Uterus (tissue), 2 donors: ENCODE measurements around the gene PARD3.

ENCODE experiments used
- POLR2A ChIP-seq, 2 donors: fragments of 450-650 bp; IDR thresholded peaks; one replicate each; pipeline ENCODE4 v1.6.1; 2016; ENCODE audit warnings: antibody characterized with exemption in 2 of 2, mild to moderate bottlenecking in 1 of 2, moderate library complexity in 1 of 2
- TF ChIP-seq, protein P1 (sequence below), 4 experiments: fragments of 200-600 bp in 2 of 4; fragments of 450-650 bp in 2 of 4; sonication (generic) in 2 of 4; IDR thresholded peaks; one replicate each; pipeline ENCODE4 v1.5.1; 2016 to 2019; ENCODE audit warnings: antibody characterized with exemption in 4 of 4, mild to moderate bottlenecking in 2 of 4, moderate library complexity in 1 of 4

DNA sequence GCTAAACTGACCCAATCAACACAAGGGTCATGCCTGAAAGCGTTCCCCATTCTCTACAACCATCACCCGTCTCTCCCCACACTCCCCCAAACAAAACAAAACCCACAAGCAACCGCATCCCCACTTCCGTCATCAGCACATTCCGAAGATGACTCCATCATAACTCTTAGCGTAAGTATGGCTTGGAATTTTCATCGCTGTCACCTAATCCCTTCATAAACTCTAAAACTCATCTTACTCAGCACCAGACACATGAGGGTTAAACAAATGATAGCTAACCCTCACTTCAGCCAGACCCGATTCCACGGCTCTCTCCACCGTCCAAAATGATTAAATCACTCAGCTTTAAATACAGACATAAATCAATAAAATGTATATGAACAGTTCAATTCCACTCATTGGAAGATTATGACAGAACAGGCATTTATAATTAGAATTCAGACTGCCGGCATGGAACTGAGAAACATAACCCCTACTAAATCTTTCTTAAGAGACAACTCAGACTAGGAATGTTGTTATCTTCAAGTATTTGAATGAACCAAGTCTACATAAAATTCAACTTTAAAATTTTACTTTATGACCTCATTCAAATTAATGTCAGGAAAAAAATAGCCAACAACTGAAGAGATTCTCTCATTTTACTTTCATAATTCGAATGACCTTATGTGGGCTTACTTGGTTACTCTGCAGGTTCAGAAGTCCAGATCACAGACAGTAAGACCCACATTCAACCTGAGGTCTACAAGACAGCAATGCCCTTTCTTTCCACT, 215.9 kb downstream of the PARD3 start:
- TF ChIP-seq, protein P1, sequence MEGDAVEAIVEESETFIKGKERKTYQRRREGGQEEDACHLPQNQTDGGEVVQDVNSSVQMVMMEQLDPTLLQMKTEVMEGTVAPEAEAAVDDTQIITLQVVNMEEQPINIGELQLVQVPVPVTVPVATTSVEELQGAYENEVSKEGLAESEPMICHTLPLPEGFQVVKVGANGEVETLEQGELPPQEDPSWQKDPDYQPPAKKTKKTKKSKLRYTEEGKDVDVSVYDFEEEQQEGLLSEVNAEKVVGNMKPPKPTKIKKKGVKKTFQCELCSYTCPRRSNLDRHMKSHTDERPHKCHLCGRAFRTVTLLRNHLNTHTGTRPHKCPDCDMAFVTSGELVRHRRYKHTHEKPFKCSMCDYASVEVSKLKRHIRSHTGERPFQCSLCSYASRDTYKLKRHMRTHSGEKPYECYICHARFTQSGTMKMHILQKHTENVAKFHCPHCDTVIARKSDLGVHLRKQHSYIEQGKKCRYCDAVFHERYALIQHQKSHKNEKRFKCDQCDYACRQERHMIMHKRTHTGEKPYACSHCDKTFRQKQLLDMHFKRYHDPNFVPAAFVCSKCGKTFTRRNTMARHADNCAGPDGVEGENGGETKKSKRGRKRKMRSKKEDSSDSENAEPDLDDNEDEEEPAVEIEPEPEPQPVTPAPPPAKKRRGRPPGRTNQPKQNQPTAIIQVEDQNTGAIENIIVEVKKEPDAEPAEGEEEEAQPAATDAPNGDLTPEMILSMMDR (IDR thresholded peaks at IDR 0.05), result no peak
- TF ChIP-seq POLR2A (IDR thresholded peaks at IDR 0.05), result no peak
